GM12801 (cell line): ENCODE data around the gene KCNQ2.

Source experiments
- CTCF ChIP-seq: IDR thresholded peaks from one replicate; pipeline ENCODE4 v1.5.1; 2011; ENCODE audit warnings: control low read depth; ENCODE audit not compliant: insufficient read length; ENCODE audit errors: extremely low read depth

Gene KCNQ2

GRCh38 chr20:63469713-63470101, 2.7 kb downstream of the KCNQ2 start:
- TF ChIP-seq CTCF, result no peak

- no peak for TF ChIP-seq CTCF
These were observed 3.3 kb downstream of the KCNQ2 start for GRCh38 chr20:63469019-63469712.

GRCh38 chr20:63468421-63468820, 4.0 kb downstream of the KCNQ2 start:
- TF ChIP-seq CTCF, result no peak

GRCh38 chr20:63467294-63468083, 5.0 kb downstream of the KCNQ2 start:
- TF ChIP-seq CTCF, result no peak

GRCh38 chr20:63466861-63467260, 5.6 kb downstream of the KCNQ2 start:
- TF ChIP-seq CTCF, result no peak

- TF ChIP-seq CTCF, result no peak
These were observed 6.1 kb downstream of the KCNQ2 start for GRCh38 chr20:63466250-63466825.

- TF ChIP-seq CTCF, result no peak
These were observed 6.8 kb downstream of the KCNQ2 start for GRCh38 chr20:63465380-63466249.
